ENCODE measurements around the gene DSCAM. TPM values are rescaled to one million over a fixed set of nuclear protein-coding genes. Genes with fewer than 3 reads are reported as not detected.

DSCAM gene
- total RNA-seq, 2 donors from 2014 or later: 0.05 TPM; not detected in 1

GRCh38 chr21:40178726-40179125, 668.2 kb downstream of the DSCAM start:
- no peak for DNase-seq
- Histone ChIP-seq H3K4me1 (no peaks in the 10 kb centered on the region), H3K27me3 (no peaks in the 10 kb centered on the region), H3K27ac (no peak overlapping the region), H3K9me3 (no peaks in the 10 kb centered on the region), H3K36me3 (no peaks in the 10 kb centered on the region), H3K9ac (ENCODE audit: low read depth in 2 of 2, low read length in 2 of 2) (no peak overlapping the region), H3K4me3 (no peak overlapping the region)
- intact Hi-C loops (cut with DNase I): no loop called here
- TF ChIP-seq CTCF (IDR thresholded peaks at IDR 0.05): no peak

DNA sequence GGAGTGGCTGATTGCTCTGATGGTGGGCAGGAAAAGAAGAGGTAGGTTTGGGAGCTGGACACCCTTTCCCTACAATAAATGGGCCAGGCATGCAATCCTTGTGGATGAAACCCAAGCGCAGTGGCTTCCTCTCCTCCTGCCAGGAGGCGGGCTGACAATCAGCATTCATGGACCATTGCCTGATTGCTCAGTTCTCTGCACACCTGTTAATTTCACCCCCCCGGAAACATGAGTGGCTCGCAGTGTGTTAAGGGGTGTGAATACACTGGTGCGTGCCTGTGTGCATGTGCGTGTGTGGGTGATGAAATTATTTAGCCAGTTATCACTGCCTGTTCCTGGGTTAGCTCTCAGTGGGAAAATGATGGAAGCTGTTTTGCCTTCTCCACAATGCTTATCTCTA, 669.0 kb downstream of the DSCAM start:
- intact Hi-C loops (cut with DNase I): no loop called here
- no peaks in the 10 kb centered on the region for H3K36me3 ChIP-seq
- H3K27me3 ChIP-seq: no peaks in the 10 kb centered on the region
- H3K4me3 ChIP-seq: no peak overlapping the region
- no peak for TF ChIP-seq CTCF (IDR thresholded peaks at IDR 0.05)
- H3K9ac ChIP-seq (ENCODE audit: low read depth in 2 of 2, low read length in 2 of 2): no peak overlapping the region
- no peaks in the 10 kb centered on the region for H3K4me1 ChIP-seq
- H3K27ac ChIP-seq: no peak overlapping the region
- no peak for DNase-seq
- no peaks in the 10 kb centered on the region for H3K9me3 ChIP-seq

DNA sequence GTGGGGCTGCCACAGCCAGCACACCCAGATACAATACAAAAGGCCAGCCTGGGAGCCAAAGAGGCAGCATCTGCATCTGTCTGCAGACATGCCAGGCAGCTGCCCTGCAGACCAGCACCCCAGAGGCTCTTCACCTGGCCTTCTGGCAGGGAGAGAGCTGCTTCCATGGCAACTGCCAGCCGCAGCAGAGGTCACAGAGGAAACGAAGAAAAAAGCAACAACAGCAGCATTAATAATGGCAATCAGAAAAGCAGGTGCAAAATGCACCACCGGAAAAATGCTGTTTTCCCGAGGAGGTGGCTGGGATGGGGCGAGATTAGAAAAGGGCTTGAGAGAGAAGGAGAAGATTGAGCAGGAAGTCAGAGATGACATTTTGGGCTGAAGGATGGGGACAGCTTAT, 670.2 kb downstream of the DSCAM start:
- Histone ChIP-seq H3K36me3 (no peaks in the 10 kb centered on the region), H3K9me3 (no peaks in the 10 kb centered on the region), H3K27ac (no peak overlapping the region), H3K9ac (ENCODE audit: low read depth in 2 of 2, low read length in 2 of 2) (no peak overlapping the region), H3K27me3 (no peaks in the 10 kb centered on the region), H3K4me3 (no peak overlapping the region), H3K4me1 (no peaks in the 10 kb centered on the region)
- TF ChIP-seq CTCF (IDR thresholded peaks at IDR 0.05): no peak
- intact Hi-C loops (cut with DNase I): no loop called here
- DNase-seq: no peak

GRCh38 chr21:40173816-40174215, 673.1 kb downstream of the DSCAM start:
- TF ChIP-seq CTCF (IDR thresholded peaks at IDR 0.05): no peak
- intact Hi-C loops (cut with DNase I): no loop called here

DNA sequence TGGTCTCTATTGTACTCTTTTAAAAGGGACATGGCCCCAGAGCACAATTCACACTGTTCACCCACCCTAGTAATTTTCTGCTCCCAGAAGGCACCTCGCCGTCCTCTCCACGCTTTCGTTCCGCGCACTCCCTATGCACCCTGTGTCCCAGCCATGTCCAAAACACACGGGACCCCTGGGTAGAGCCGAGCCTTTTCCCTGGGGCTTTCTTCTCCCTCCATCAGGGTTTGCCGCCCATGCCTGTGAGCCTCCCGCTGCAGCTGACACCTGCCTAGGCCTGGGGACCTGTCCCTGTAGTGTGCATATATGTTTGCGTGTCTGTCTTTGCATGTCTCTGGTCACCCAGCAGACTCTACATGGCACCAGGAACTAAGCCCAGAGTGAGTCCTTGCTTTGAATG, 677.0 kb downstream of the DSCAM start:
- Histone ChIP-seq H3K27ac (no peak overlapping the region), H3K4me1 (no peaks in the 10 kb centered on the region), H3K36me3 (no peaks in the 10 kb centered on the region), H3K4me3 (no peak overlapping the region), H3K9ac (ENCODE audit: low read depth in 2 of 2, low read length in 2 of 2) (no peak overlapping the region), H3K27me3 (no peaks in the 10 kb centered on the region), H3K9me3 (no peaks in the 10 kb centered on the region)
- intact Hi-C loops (cut with DNase I): no loop called here
- DNase-seq: no peak
- TF ChIP-seq CTCF (IDR thresholded peaks at IDR 0.05): no peak

More at GRCh38 chr21:40173816-40174215, 673.1 kb downstream of the DSCAM start:
- no peaks in the 10 kb centered on the region for H3K4me1 ChIP-seq
- no peak overlapping the region for H3K9ac ChIP-seq (ENCODE audit: low read depth in 2 of 2, low read length in 2 of 2)
- H3K27me3 ChIP-seq: no peaks in the 10 kb centered on the region
- H3K9me3 ChIP-seq: no peaks in the 10 kb centered on the region
- DNase-seq: no peak
- H3K27ac ChIP-seq: no peak overlapping the region
- H3K4me3 ChIP-seq: no peak overlapping the region
- H3K36me3 ChIP-seq: no peaks in the 10 kb centered on the region

All from colonic mucosa (tissue), 4 donors.